ENCODE results near the gene MEG3. TPM values are rescaled to one million over a fixed set of nuclear protein-coding genes. Genes with fewer than 3 reads are reported as not detected.

Gene MEG3
- total and polyA plus RNA-seq, 9 of the 15 experiments (the other 6 are each of a cell fraction or from before 2014, with no cell fraction given) = 0.10 to 5.3 (median 1.0) TPM; not detected in 1

GRCh38 chr14:100878271-100879146 is 52.6 kb downstream of the MEG3 start:
- FAIRE-seq (no peak), DNase-seq (ENCODE audit: extremely low read depth in 1 of 4, low spot score in 3 of 4) (no peak), ATAC-seq (no peak)
- H3K9me3 ChIP-seq (replicated peaks; ENCODE audit: control insufficient read depth, insufficient read depth, low read depth, low read length) = no peaks in the 10 kb centered on the region
- H3K36me3 ChIP-seq (ENCODE audit: control insufficient read depth, insufficient read depth, low read length) = no peaks in the 10 kb centered on the region
- H3K27ac ChIP-seq (ENCODE audit: extremely low read depth, low read depth, low read length) = no peak overlapping the region
- intact Hi-C loops (cut with micrococcal nuclease) (no loop called here), in situ Hi-C loops (cut with MboI) (no loop called here)
- no peaks in the 10 kb centered on the region for H4K20me1 ChIP-seq (replicated peaks; ENCODE audit: control insufficient read depth, insufficient read depth, low read length)
- H3K4me2 ChIP-seq (ENCODE audit: insufficient read depth, low read length) = no peak overlapping the region
- ChIA-PET POLR2A (no interaction called here), CTCF (ENCODE audit: low intra/inter-chr PET ratio) (no interaction called here)
- H2AFZ ChIP-seq (ENCODE audit: low read depth, low read length) = no peak overlapping the region
- peaks cover 0 to 24% of the 10 kb centered on the region in 2 experiments; a peak in 2 of 5 replicates for H3K27me3 ChIP-seq (ENCODE audit: control insufficient read depth in 2 of 2, insufficient read depth in 2 of 2, low read length in 2 of 2)
- 6% methylated on average over 3 of the region's 11 CpGs for WGBS (ENCODE audit: insufficient coverage, low coverage, missing lambda C conversion rate)
- BruUV-seq (replicated peaks) = no TSS peak
- H3K79me2 ChIP-seq (ENCODE audit: control insufficient read depth, insufficient read depth, low read length) = no peaks in the 10 kb centered on the region
- no peaks in the 10 kb centered on the region for H3K9me1 ChIP-seq (ENCODE audit: control insufficient read depth, insufficient read depth, low read length)
- H3K9ac ChIP-seq (ENCODE audit: insufficient read depth in 1 of 2, low read depth in 2 of 2, low read length in 2 of 2) = no peak overlapping the region; a peak in 1 of 4 replicates
- H3K4me1 ChIP-seq (replicated peaks in 1 of 2; ENCODE audit: control insufficient read depth in 2 of 2, insufficient read depth in 2 of 2, low read length in 2 of 2) = peaks cover 0 to 11% of the 10 kb centered on the region in 2 experiments; a peak in 2 of 5 replicates
- no peak overlapping the region for H3K4me3 ChIP-seq
- TF ChIP-seq ZBTB9 (CRISPR knock-in tag; IDR thresholded peaks at IDR 0.05) (no peak), ZFP91 (CRISPR knock-in tag; IDR thresholded peaks at IDR 0.05) (no peak), FOXP1 (CRISPR knock-in tag; IDR thresholded peaks at IDR 0.05) (no peak), HDAC6 (IDR thresholded peaks at IDR 0.05; ENCODE audit: low read depth, low read length) (no peak), PHTF2 (CRISPR knock-in tag; IDR thresholded peaks at IDR 0.05) (no peak), DEAF1 (CRISPR knock-in tag; IDR thresholded peaks at IDR 0.05) (no peak), TCF15 (CRISPR knock-in tag; IDR thresholded peaks at IDR 0.05) (no peak), NR2C2 (CRISPR knock-in tag; IDR thresholded peaks at IDR 0.05) (no peak), NR2C2 (tag; IDR thresholded peaks at IDR 0.05) (no peak), E2F5 (CRISPR knock-in tag; IDR thresholded peaks at IDR 0.05) (no peak), ZBTB2 (IDR thresholded peaks at IDR 0.05) (no peak), NFE2 (IDR thresholded peaks at IDR 0.05; ENCODE audit: low read depth) (no peak), DACH1 (IDR thresholded peaks at IDR 0.05; ENCODE audit: partially characterized antibody) (no peak), NCOA1 (IDR thresholded peaks at IDR 0.05; ENCODE audit: low read depth) (no peak)

All from K562 (cell line).